GM03348 (cell line): ENCODE measurements around the gene PAN3.
A peak's percentile ranks its signal among the peaks of the same experiment; 100 is the strongest.
"Not testable (repeated sequence)": the region's sequence is repeated elsewhere in the genome, so short reads cannot be mapped to it uniquely, and the experiment has no call there.

Experiments used
- DNase-seq: peaks from one replicate; pipeline ENCODE4 v3.0.0; 2012; ENCODE audit warnings: low spot score

Gene PAN3

GRCh38 chr13:28136916-28137315 is 1.4 kb upstream of the PAN3 start:
- no peak for DNase-seq

- DNase-seq = no peak
Measured at GRCh38 chr13:28137596-28137995, 749 bp upstream of the PAN3 start.

- DNase-seq = peak; percentile 91
Measured at GRCh38 chr13:28138756-28139470, 568 bp downstream of the PAN3 start.

GRCh38 chr13:28140433-28141125 is 2.2 kb downstream of the PAN3 start:
- no peak for DNase-seq

- not testable (repeated sequence) for DNase-seq
Measured at GRCh38 chr13:28141542-28141941, 3.2 kb downstream of the PAN3 start.

GRCh38 chr13:28145049-28145448 is 6.7 kb downstream of the PAN3 start:
- DNase-seq = no peak

- DNase-seq = no peak
Measured at GRCh38 chr13:28147495-28147894, 9.2 kb downstream of the PAN3 start.

- DNase-seq = no peak
Measured at GRCh38 chr13:28159057-28159456, 20.7 kb downstream of the PAN3 start.

- peak; percentile 23 for DNase-seq
Measured at GRCh38 chr13:28161370-28161769, 23.0 kb downstream of the PAN3 start.

- no peak for DNase-seq
Measured at GRCh38 chr13:28163587-28163986, 25.2 kb downstream of the PAN3 start.

- no peak for DNase-seq
Measured at GRCh38 chr13:28166257-28166656, 27.9 kb downstream of the PAN3 start.

- DNase-seq = no peak
Measured at GRCh38 chr13:28171266-28171665, 32.9 kb downstream of the PAN3 start.

GRCh38 chr13:28172947-28173346 is 34.6 kb downstream of the PAN3 start:
- DNase-seq = no peak

- no peak for DNase-seq
Measured at GRCh38 chr13:28173793-28174192, 35.4 kb downstream of the PAN3 start.

- no peak for DNase-seq
Measured at GRCh38 chr13:28177327-28177726, 39.0 kb downstream of the PAN3 start.

GRCh38 chr13:28177877-28178276 is 39.5 kb downstream of the PAN3 start:
- DNase-seq = no peak

GRCh38 chr13:28179974-28180373 is 41.6 kb downstream of the PAN3 start:
- DNase-seq = no peak

GRCh38 chr13:28181413-28181812 is 43.1 kb downstream of the PAN3 start:
- DNase-seq = peak; percentile 11

- DNase-seq = no peak
Measured at GRCh38 chr13:28185256-28185655, 46.9 kb downstream of the PAN3 start.

GRCh38 chr13:28199089-28199488 is 60.7 kb downstream of the PAN3 start:
- no peak for DNase-seq

GRCh38 chr13:28204043-28204442 is 65.7 kb downstream of the PAN3 start:
- no peak for DNase-seq

GRCh38 chr13:28204690-28205443 is 66.5 kb downstream of the PAN3 start:
- DNase-seq = no peak

GRCh38 chr13:28218679-28219078 is 80.3 kb downstream of the PAN3 start:
- DNase-seq = no peak
